Activated CD4-positive, alpha-beta T cell treated with anti-CD3 and anti-CD28 coated beads, Interleukin-2, Interleukin-4, amounts not matched to agents 100 ng/mL and 50 ng/mL, durations not matched to agents 16 hours and 8 hours (primary cell): ENCODE measurements around the gene CD2AP.
"Not testable (repeated sequence)": the region's sequence is repeated elsewhere in the genome, so short reads cannot be mapped to it uniquely, and the experiment has no call there.

ENCODE experiments used
- DNase-seq: peaks from one replicate; pipeline ENCODE4 v3.0.0-alpha.2; 2020; ENCODE audit warnings: low spot score

Gene CD2AP

DNA sequence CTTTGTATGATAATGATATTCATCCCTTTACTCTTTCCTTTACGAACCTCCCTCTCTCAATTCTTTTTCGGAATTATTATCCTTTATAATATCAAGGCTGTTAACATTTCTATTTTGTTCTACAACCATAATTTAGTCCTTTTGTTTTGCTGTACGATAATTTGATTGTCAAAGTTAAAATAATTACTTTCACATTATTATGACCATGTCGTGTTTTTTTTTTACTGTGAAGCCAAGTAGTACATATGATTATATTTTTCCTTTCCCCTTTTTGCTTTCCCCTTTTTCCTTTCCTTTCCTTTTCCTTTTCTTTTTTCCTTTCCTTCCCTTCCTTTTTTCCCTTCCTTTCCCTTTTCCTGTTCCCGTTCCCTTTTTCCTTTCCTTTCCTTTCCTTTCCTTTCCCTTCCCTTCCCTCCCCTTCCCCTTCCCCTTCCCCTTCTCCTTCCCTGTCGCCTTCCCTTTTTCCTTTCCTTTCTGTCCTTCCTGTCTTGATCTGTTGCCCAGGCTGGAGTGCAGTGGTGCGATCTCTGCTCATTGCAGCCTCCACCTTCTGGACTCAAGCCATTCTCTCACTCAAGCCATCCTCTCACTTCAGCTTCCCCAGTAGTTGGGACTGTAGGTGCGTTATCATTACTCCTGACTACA, 19.5 kb downstream of the CD2AP start:
- DNase-seq = no peak

DNA sequence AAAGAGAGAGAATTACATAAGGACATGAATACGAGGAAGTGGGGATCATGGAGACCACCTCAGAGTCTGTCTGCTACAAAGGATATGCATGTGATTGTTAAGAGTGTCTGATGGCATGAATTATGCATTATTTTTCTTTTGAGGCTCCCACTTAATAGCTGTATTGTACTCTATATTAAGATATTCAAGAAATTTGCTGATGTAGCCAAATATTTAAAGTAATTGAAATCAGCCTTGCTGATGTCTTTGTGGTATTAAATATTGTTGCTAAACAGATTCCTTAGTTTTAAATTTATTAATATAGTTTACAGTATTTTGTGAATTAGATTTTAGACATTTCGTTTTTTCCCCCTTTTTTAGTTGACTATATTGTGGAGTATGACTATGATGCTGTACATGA, 25.3 kb downstream of the CD2AP start:
- no peak for DNase-seq

DNA sequence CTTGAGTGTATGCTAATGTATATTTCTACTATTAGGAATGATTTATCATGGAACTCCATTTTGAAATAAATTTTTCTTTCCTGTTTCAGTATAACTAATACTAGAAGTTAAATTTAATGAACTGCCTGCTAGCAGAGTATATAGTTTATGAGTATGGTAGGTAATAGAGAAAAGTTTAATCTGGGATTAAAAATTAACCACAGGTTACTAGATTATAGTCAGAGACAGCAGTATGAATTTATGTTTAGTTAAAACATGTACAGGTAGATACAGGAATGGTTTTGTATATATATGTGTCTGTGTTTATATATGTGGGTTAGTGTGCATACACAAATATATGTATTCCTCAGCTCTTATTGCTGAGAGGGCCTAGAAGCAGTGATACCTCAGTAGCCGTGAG, 32.3 kb downstream of the CD2AP start:
- DNase-seq = no peak

DNA sequence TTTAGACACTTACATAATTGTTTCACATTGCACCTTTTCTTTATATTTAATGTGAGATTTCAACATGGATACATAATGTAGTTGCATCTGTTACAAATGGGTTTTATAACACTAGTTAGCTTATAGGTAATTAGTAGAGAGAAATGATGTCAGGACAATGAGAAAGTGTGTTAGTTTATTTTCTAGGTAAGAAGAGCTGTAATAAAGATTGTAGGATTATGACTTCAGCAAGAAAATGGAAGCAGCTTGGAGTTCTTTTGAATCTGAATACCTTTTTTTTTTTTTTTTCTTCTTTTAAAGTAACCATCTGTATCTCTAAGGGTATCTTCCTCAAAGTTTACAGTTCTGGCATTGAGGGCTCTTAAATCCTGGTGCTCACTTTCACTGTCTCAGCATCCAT, 35.3 kb downstream of the CD2AP start:
- no peak for DNase-seq

DNA sequence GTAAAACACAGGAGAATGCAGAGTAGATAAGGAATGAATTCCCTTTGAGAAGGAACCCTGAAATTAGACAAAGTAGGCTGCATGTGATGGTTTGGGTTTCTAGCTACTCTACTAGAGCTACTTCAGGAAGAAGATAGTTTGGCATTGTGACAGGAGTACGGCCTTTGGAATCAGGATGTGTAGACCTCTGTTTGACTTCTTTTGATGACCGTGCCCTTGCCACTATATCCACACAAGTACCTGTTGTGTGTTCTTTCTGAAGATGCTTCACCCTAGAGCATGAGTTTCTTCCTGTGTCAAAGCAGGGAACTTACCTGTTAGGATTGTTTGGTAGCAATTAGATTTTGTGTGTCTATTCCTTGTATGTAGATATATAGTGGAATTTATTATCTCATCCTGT, 41.7 kb downstream of the CD2AP start:
- no peak for DNase-seq

DNA sequence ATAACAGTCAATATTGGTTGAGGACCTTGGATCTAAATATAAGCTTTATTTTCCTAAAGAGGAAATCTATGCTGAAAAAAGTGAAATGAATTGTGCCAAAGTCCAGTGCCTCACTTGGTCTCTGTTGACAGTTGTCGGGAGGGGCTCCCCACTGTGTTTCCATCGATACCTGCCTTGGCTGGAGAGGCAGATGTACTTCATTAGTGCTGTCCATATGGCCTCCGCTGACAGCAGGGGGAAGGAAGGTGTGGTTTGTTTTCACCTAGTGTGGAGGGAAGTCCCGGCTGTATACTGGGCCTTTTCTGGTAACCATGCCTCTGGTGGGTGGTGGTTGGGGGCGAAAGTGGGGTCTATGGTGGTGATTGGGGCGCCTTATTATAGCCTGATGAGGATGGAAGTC, 42.7 kb downstream of the CD2AP start:
- DNase-seq = no peak

DNA sequence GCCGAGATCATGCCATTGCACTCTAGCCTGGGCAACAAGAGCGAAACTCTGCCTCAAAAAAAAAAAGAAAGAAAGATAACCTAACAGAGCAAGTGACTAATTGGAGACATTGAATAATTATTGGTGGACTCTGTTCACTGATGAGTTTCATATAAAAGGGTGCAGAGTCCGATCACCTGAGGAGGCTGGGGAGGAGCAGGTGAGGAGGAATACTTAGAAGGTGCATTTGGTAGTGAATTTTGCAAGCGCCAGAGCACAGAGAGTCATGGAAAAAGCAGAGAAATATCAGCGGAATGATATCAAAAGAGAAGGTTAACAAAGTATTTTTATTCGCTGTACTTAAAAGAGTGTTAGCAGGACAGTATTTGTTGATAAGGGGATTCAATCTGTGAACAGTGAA, 44.4 kb downstream of the CD2AP start:
- no peak for DNase-seq

DNA sequence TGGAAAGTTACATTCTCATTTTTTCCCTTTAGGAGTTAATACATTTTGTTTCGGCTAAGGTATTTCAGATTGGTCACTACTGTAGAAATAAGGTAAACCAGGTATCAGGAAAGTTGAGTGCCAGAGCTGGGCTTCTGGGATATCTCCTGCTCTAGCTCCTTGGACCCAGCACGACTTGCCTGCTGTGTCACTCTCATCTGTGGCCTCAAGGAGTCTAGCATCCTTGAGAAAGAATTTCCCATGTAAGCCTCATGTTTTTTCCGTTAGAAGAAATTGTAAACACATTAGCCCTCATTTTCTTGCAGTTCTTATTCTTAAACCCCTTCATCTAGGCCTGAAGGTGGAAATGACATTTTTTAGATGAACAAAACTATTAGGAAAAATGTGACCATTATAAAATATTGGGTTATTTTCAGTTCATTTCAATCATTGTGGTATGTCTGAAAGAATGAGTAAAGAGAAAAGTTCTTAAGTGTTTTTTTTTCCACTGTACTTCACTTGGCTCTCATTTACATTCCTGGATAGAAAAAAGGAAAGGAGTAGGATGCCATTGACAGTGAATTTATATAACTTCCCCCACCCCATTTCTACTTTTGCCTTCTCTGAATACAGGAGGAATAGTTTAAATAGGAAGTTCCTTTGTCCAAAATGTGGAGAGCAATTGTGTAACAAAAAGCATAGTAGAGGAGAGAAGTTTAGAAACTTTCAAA, 46.7 kb downstream of the CD2AP start:
- no peak for DNase-seq

DNA sequence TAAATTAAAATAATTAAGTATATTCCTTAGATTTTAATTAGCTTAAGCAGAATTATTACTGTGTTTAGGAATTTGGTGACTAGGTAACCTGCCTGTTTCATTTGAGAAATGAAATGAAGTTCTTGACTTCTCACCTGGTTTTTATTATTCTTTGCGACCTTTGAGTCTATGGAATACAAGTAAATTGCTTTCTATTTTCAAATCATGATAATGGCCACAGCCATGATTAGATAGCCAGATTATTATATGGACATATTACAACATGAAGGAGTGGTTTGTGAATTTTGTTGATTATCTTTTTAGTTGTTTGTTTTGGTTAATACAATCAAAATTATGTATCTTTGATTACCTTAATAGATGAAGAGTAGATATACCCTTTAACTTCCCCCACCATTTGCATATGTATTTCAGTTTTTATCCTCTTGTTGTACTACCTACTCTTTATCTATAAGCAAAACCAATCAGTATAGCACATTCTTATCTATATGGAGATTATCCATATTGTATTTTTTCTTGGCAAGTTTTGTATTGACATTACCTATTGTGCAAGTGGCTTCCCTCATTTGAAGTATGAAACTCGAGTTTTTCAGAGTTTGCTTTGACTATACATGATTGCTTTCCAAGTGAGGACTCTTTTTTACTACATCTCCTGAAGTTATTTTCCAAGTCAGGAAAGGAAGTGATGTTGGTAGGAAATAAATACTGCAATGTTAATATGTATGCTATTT, 47.9 kb downstream of the CD2AP start:
- no peak for DNase-seq

DNA sequence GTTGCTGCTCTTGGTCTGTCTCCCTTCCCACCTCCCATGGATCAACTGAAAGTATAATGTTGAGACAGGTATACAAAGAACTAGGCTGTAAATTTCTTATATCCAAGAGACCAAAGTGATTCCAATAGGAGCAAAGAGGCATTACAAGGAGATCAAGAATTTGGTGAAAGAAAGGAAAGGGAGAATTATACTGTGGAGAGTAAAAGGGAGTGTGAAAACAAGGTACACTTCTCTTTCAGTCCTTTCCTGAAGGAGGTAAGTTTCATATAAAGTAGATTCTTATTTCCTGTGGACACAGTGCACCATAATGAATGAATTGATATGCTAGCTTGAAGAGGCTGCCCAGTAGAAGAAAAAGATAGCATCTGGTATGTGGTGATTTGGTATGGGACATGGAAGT, 49.7 kb downstream of the CD2AP start:
- DNase-seq = no peak

DNA sequence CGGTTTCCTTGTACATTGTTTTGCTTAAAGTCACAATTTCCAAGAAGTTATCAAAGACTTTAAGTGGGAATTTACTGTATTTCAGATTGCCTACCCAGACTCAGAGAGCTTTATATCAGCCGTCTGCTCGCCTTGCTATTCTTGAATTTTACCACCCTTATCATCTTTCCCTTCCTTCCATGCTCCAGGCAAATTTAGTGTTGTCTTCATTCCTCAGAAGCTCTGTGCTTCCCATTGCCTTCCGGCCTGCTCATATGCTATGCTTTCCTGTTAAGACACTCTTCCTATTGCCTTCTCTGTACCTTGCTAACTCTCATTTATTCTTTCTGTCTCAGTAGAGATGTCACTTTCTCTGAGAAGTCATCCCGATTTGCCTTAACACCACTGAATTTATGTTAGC, 52.1 kb downstream of the CD2AP start:
- no peak for DNase-seq

DNA sequence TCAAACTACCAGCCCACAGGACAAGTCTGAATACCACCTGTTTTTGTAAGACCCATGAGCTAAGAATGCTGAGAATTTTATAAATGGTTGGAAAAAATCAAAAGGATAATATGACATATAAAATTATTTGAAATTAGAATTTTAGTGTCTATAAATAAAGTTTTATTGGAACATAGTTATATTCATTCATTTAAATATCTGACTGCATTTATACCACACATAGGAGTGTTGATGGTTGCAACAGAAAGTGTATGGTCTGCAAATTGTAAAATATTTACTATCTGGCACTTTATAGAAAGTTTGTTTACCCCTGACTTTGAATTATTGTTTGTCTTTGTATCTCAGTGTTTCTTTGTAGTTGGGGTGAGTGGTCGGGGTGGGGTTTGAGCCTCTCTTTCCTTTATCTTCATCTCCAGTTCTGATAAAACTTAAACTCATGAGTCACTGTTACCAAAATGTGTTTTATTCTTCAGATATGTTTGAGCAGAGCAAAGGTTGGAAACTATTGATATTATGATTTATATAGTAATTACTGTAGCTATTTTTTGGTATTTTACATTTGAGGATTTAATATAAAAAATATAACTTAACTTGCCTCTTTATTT, 55.5 kb downstream of the CD2AP start:
- DNase-seq = no peak

DNA sequence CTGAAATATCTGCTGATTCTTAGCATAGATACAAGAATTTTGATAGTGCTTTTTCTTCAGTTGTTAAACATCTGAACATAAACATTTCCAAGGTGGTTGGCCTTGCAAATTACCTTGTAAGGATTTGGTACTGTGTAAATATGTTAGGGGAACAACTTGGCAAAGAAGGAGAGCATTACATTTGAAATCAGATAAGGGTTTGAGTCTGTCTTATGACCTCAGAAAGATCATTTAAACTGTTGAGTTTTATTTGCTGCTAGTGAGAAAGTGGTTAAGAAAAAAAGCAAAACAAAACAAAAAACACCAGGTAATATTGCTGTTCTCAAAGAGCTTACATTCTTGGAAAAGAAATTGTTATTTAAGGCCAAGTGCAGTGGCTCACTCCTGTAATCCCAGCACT, 56.5 kb downstream of the CD2AP start:
- no peak for DNase-seq

DNA sequence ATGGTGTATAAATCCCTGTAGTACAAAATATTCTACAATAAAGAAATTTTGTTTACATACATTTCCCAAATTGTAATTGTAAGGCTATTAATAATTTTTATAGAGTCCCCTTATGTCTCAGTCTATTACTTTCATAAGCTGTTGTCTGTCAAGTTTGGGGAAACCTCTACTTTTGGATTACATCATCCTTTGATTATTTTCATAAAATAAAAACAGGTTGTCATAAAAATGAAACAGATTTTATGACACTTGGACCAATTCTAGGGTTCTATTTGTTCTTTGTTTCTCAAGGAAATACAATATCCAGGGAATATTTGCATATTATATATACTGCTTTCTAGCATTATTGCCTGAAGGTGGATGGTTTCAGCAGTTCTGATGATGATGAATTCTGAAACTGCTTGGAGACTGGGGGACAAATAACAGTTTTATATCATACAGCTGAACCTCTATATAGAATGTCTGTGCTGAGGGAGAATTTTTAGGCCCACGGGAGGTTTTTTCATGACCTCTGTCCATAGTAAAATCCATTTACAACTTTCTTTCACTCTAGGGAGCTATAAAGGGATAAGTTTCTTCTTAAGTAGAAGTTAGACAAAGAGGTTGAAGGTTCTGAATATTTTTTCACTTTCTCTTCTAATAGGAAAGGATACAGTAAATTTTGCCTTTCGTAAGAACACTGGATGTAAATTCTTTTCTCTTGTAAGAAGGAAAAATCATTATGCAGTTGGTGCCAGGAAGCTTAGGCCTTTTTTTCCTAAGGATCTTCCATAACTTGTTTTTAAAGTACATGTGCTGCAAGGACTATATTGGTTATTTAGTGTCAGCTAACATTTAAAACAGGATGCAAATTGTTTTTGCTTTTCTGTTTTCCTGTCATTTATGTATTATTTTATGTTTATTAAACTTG, 58.0 kb downstream of the CD2AP start:
- DNase-seq = no peak

DNA sequence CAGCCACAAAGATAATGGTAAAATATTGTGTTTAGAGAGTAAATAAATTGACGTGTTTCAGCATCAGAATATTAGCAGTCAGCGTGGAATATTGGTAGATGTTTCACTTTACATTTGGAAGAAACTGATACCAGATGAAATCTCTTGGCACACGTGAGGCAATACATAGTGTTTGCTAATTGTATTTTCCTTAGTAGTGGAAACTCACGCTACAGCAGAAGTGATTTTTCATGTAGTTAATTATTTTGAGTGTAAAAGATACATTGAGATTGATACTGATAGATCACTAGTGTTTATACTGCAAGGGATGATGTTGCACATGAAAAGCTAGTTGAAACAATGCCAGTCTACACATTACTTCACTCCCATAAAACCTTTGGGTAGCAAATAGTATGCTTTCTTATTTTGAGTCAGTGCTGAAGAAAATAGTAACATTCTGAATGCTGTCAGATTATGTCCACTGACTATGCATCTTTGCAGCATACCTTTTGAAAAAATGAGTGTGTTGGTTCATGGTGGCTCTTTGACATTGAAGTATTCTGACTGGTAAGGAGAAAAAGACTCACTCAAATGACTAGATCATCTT, 59.3 kb downstream of the CD2AP start:
- peak; percentile 39 for DNase-seq

DNA sequence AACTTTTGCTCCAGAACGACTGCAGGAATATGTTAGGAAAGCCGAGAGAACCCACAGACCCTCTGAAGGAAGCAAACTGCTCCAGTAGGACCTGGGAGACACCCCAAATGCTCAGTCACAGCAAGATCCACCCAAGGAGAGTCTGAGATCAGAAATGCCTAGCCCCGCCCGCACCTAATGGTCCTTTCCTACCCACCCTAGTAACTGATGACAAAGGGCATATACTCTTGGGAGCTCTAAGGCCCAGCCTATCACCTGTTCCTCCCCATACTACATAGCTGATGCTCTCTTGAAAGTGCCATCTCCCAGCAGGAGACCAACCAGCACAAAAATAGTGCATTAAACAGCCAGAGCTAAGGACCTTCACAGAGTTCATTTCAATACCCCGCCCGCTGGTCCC, 67.6 kb downstream of the CD2AP start:
- no peak for DNase-seq

DNA sequence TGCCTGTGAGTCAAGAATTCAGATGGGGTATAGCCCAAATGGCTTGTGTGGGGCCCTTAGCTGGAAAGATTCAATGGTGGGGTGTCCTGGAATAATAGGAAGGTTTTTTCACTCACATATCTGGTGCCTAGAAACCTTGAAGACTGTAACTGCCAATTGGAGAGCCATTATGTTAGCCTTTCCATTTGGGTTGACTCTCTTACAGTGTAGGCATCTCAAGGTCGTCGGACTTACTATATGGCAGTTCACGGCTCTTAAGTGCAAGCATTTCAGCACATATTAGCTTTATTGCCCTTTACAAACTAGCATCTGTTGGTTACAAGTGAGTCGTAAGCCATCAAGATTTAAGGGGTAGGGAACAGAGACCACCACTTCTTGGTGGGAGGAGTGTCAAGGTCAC, 74.1 kb downstream of the CD2AP start:
- no peak for DNase-seq

DNA sequence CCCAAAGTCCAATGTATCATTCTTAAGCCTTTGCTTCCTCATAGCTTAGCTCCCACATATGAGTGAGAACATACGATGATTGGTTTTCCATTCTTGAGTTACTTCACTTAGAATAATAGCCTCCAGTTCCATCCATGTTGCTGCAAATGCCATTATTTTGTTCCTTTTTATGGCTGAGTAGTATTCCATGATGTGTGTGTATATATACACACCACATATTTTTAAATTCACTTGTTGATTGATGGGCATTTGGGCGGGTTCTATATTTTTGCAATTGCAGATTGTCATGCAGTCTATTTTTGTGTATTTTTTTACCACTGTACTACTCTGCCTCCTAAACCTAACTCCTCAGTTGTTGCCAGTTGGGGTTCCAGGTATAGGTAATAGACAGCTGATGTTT, 74.7 kb downstream of the CD2AP start:
- no peak for DNase-seq

DNA sequence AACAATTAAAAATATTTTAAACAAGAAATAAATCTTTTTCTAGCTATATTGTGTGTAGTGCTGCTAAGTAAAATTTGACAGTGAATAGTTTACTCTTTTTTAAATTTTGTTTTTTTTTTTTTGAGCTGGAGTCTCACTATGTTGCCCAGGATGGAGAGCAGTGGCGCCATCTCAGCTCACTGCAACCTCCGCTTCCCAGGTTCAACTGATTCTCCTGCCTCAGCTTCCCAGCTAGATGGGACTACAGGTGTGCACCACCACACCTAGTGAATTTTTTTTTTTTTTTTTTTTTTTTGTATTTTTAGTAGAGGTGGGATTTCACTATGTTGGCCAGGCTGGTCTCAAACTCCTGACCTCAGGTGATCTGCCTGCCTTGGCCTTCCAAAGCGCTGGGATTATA, 75.7 kb downstream of the CD2AP start:
- not testable (repeated sequence) for DNase-seq

DNA sequence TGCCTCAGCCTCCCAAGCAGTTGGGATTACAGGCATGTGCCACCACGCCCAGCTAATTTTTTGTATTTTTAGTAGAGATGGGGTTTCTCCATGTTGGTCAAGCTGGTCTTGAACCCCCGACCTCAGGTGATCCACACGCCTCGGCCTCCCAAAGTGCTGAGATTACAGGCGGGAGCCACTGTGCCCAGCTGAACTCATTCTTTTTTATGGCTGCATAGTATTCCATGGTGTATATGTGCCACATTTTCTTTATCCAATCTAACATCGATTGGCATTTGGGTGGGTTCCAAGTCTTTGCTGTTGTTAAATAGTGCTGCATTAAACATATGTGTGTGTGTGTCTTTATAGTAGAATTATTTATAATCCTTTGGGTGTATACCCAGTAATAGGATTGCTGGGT, 78.9 kb downstream of the CD2AP start:
- not testable (repeated sequence) for DNase-seq

DNA sequence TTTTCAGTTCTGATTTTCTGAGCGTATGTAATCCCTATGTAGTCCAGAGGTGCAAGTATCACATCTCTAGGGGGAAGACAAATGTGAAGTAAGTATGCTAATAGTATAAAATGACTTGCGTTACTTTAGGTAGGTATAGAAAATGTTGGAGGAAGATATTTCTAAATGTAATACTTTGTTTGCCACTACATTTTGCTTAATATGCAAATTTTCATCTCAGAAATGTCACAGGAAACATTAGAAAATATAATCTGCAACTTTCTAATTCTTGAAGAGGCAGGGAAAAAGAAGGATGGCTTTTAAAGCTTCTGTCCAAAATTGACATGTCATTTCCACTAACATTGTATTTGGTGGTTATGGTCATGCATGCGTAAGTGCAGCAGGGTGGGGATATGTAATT, 85.6 kb downstream of the CD2AP start:
- DNase-seq = no peak

DNA sequence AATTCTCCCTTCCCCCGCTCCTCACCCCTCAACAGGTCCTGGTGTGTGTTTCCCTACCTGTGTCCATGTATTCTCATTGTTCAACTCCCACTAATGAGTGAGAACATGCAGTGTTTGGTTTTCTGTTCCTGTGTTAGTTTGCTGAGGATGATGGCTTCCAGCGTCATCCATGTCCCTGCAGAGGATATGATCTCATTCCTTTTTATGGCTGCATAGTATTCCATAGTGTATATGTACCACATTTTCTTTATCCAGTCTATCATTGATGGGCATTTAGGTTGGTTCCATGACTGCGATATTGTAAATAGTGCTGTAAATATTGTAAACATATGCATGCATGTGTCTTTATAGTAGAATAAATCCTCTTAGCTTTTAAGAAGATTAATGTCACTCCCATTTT, 89.0 kb downstream of the CD2AP start:
- not testable (repeated sequence) for DNase-seq
